ENCODE data around the gene LRMDA. TPM values are rescaled to one million over a fixed set of nuclear protein-coding genes. Genes with fewer than 3 reads are reported as not detected.

LRMDA gene
- total RNA-seq, 4 donors from 2014 or later = 7.3 to 20.1 (median 8.4) TPM

- WGBS, 2 donors (ENCODE audit: low coverage in 1 of 2) = 89 to 95% methylated on average over 4 to 9 of the region's 10 CpGs
- no peak for ATAC-seq
- Histone ChIP-seq H3K27ac (no peak overlapping the region), H3K9me3 (no peaks in the 10 kb centered on the region), H3K36me3 (no peaks in the 10 kb centered on the region), H3K4me1 (peaks cover 0 to 14% (median 0%) of the 10 kb centered on the region in 3 donors), H3K27me3 (no peaks in the 10 kb centered on the region), H3K4me3 (no peak overlapping the region)
- TF ChIP-seq POLR2A (IDR thresholded peaks at IDR 0.05) = no peak
Observed at GRCh38 chr10:75717126-75717916, 285.9 kb downstream of the LRMDA start.

GRCh38 chr10:75718991-75719390, 287.6 kb downstream of the LRMDA start:
- H3K9me3 ChIP-seq = no peaks in the 10 kb centered on the region
- TF ChIP-seq POLR2A (IDR thresholded peaks at IDR 0.05) (no peak), POLR2AphosphoS5 (IDR thresholded peaks at IDR 0.05) (no peak), EP300 (IDR thresholded peaks at IDR 0.05) (no peak), CTCF (IDR thresholded peaks at IDR 0.05) (no peak)
- H3K4me3 ChIP-seq = no peak overlapping the region
- no peaks in the 10 kb centered on the region for H3K4me1 ChIP-seq
- H3K36me3 ChIP-seq = no peaks in the 10 kb centered on the region
- ATAC-seq = no peak
- H3K27me3 ChIP-seq = no peaks in the 10 kb centered on the region
- H3K27ac ChIP-seq = no peak overlapping the region

GRCh38 chr10:75720157-75720556, 288.7 kb downstream of the LRMDA start:
- Histone ChIP-seq H3K27ac (no peak overlapping the region), H3K27me3 (no peaks in the 10 kb centered on the region), H3K36me3 (no peaks in the 10 kb centered on the region), H3K9me3 (no peaks in the 10 kb centered on the region), H3K4me1 (no peaks in the 10 kb centered on the region), H3K4me3 (no peak overlapping the region)
- TF ChIP-seq EP300 (IDR thresholded peaks at IDR 0.05) (no peak), CTCF (IDR thresholded peaks at IDR 0.05) (no peak), POLR2AphosphoS5 (IDR thresholded peaks at IDR 0.05) (no peak), POLR2A (IDR thresholded peaks at IDR 0.05) (no peak)
- 90 to 91% methylated on average over 7 of the region's 7 CpGs for WGBS, 2 donors (ENCODE audit: low coverage in 1 of 2)
- ATAC-seq = no peak

GRCh38 chr10:75722020-75722419, 290.6 kb downstream of the LRMDA start:
- 85 to 95% methylated on average over 4 of the region's 4 CpGs for WGBS, 2 donors (ENCODE audit: low coverage in 1 of 2)
- no peak for TF ChIP-seq EP300 (IDR thresholded peaks at IDR 0.05)
- TF ChIP-seq CTCF (IDR thresholded peaks at IDR 0.05) = no peak
- TF ChIP-seq POLR2AphosphoS5 (IDR thresholded peaks at IDR 0.05) = no peak
- no peak for TF ChIP-seq POLR2A (IDR thresholded peaks at IDR 0.05)
- no peak overlapping the region for H3K27ac ChIP-seq
- ATAC-seq = no peak
- no peaks in the 10 kb centered on the region for H3K27me3 ChIP-seq
- H3K4me1 ChIP-seq = no peaks in the 10 kb centered on the region
- H3K4me3 ChIP-seq = no peak overlapping the region
- H3K9me3 ChIP-seq = no peaks in the 10 kb centered on the region
- H3K36me3 ChIP-seq = no peaks in the 10 kb centered on the region

GRCh38 chr10:75722609-75723008, 291.2 kb downstream of the LRMDA start:
- no peaks in the 10 kb centered on the region for H3K27me3 ChIP-seq
- no peaks in the 10 kb centered on the region for H3K9me3 ChIP-seq
- no peak overlapping the region for H3K4me3 ChIP-seq
- no peak for ATAC-seq
- WGBS, 2 donors (ENCODE audit: low coverage in 1 of 2) = 91% methylated on average over 2 of the region's 2 CpGs; no CpG with 5 or more reads in 1 of the 2 donors
- no peaks in the 10 kb centered on the region for H3K4me1 ChIP-seq
- TF ChIP-seq POLR2A (IDR thresholded peaks at IDR 0.05) (no peak), CTCF (IDR thresholded peaks at IDR 0.05) (no peak), POLR2AphosphoS5 (IDR thresholded peaks at IDR 0.05) (no peak), EP300 (IDR thresholded peaks at IDR 0.05) (no peak)
- H3K27ac ChIP-seq = no peak overlapping the region
- no peaks in the 10 kb centered on the region for H3K36me3 ChIP-seq
